Non-pigmented ciliary epithelial cell (primary cell): ENCODE data around the gene SLCO1B3.

ENCODE experiments used
- DNase-seq: peaks from one replicate; pipeline ENCODE4 v3.0.0-alpha.2; 2010; ENCODE audit warnings: low read depth

SLCO1B3 gene

DNA sequence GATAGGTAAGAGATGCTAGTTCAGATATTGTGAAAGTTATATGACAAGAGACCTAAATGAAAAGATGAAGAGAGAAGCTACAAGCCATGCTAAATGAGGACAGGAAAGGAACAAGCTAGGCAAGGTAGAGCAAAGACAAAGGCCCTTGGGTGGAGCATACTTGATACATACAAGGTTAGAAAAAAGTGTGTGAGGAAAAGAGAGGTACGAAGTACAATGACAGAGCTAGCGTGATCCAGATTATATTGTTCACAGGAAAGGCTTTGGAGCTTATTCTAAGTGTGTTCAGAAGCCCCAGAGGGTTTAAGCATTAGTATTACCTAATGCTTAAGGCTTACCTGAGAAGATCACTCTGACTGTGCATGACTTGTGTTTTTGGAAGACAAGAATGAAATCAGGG is 75.0 kb downstream of the SLCO1B3 start:
- no peak for DNase-seq

DNA sequence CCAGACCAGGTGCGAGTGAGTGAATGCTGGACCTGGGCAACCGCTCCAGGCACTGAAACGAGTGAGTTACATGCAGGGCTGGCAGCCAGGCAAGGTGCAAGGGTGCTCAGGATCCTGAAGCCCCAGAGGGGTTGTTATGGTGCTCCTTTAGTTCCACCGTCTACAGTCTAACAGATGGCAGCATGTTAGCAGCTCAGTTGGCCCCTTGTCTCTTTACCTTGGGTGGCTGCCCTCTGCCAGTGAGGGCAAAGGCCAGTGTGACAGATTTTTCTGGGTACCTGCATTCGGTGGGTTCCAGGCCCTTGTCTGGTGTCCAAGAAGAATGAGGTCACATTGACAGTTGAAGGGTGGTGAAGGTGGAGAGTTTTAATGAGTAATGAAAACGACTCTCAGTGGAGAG is 106.8 kb downstream of the SLCO1B3 start:
- DNase-seq = no peak

DNA sequence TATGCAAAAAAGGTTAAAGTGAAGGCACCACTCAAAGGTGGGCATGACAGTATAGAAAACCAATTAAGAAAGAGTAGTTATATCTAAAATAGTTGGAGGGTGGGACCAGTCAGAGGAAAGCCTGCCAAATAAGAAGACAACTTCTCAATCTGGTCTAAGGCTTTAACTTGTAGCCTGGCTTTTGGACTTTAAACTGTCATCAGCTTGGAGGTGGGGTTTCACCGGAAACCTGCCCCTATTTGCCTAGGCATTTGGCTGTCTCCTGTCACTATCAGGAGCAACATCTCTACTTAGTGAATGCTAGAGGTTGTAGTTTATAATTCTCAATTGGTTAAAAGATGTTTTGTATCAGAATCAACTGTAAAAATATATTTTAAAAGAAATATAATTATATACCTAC is 107.3 kb downstream of the SLCO1B3 start:
- no peak for DNase-seq

DNA sequence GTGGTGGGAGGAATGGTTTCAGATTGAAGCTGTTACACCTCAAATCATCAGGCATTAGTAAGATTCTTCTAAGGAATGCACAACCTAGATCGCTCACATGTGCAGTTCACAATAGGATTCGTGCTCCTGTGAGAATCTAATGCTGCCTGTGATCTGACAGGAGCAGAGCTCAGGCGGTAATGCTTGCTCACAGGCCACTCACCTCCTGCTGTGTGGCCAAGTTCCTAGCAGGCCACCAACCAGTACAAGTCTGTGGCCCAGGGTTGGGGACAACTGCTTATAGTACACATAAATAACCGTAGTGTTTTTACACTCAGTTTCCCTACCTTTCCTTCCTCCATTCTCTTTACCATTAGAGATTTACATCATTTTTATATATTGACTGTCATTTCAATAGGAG is 121.4 kb downstream of the SLCO1B3 start:
- no peak for DNase-seq

- no peak for DNase-seq
Measured at GRCh38 chr12:20946732-20947131, 136.2 kb downstream of the SLCO1B3 start.

GRCh38 chr12:20950248-20950647 is 139.7 kb downstream of the SLCO1B3 start:
- DNase-seq = peak; percentile 4

DNA sequence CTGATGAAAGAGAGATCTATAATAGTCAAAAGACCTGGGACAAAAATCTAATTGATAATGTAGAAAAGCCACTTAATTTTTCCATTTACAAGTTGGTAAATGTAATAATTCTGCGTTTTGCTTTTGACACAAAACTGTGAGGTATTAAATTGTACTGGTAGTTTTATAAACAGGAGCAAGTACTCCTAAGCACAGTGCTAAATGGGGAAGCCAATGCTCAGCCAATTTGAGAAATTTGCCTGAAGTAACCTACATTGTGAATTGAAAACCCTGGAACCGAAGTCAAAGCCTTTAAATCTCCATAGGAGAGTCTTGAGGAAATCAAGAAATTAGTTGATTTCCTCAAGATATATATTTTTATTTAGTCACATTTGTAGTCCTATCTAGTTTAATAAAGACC is 152.8 kb downstream of the SLCO1B3 start:
- no peak for DNase-seq

GRCh38 chr12:20963762-20964161 is 153.3 kb downstream of the SLCO1B3 start:
- DNase-seq = no peak
